ENCODE results near the gene SMARCC1. TPM values are rescaled to one million over a fixed set of nuclear protein-coding genes. Genes with fewer than 3 reads are reported as not detected.
"Not testable (repeated sequence)": the region's sequence is repeated elsewhere in the genome, so short reads cannot be mapped to it uniquely, and the experiment has no call there.

Gene SMARCC1
- total and polyA plus RNA-seq, 3 donors from 2014 or later: 48.1 to 80.1 (median 64.4) TPM

DNA sequence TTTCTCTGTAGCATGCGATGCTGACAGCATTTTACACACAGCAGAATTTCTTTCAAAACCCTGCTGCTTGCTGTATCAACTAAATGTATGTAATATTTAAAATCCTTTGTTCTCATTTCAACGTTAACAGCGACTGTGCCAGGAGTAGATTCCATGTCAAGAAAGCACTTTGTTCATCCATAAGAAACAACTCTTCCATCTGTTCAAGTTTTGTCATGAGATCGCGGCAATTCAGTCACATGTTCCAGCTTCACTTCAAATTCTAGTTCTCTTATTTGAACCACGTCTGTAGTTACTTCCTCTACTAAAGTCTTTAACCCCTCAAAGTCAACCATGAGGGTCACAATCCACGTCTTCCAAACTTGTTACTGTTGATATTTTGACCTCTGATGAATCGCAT is 50.6 kb downstream of the SMARCC1 start:
- no peak for TF ChIP-seq POLR2A (IDR thresholded peaks at IDR 0.05)
- Histone ChIP-seq H3K27me3 (no peaks in the 10 kb centered on the region), H3K27ac (no peak overlapping the region), H3K4me3 (no peak overlapping the region), H3K36me3 (ENCODE audit: low read depth, missing control alignments) (no peaks in the 10 kb centered on the region), H3K9me3 (no peaks in the 10 kb centered on the region), H3K4me1 (no peaks in the 10 kb centered on the region)
- 82 to 84% methylated on average over 8 of the region's 8 CpGs for WGBS, 2 donors
- no peak for DNase-seq
- intact Hi-C loops (cut with DNase I; ENCODE audit: low total_unique reads): no loop called here

DNA sequence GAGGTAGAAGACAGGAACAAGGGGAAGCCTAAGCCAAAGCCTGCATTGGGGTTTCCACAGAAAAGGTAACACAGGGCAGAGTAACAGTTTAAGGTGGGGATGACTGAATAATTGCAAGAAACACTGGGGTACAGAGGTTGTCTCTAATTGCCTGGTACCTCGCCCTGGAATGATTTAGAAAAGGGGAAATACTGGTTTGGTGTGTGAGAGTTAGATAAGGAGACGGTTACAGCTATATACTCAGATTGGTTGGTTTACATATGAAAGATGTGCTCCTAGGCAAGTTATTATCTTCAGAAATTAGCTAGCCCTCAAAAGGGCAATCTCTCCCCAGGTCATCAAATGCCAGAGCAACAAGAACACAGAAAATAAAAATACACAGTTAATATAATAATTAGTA is 58.8 kb downstream of the SMARCC1 start:
- Histone ChIP-seq H3K27me3 (no peaks in the 10 kb centered on the region), H3K27ac (no peak overlapping the region), H3K9me3 (no peaks in the 10 kb centered on the region), H3K36me3 (ENCODE audit: low read depth, missing control alignments) (no peaks in the 10 kb centered on the region), H3K4me1 (no peaks in the 10 kb centered on the region), H3K4me3 (no peak overlapping the region)
- whole genome bisulfite sequencing, 2 donors: 86 to 96% methylated on average over 2 of the region's 2 CpGs
- DNase-seq: no peak
- no peak for TF ChIP-seq POLR2A (IDR thresholded peaks at IDR 0.05)
- TF ChIP-seq, protein P1, sequence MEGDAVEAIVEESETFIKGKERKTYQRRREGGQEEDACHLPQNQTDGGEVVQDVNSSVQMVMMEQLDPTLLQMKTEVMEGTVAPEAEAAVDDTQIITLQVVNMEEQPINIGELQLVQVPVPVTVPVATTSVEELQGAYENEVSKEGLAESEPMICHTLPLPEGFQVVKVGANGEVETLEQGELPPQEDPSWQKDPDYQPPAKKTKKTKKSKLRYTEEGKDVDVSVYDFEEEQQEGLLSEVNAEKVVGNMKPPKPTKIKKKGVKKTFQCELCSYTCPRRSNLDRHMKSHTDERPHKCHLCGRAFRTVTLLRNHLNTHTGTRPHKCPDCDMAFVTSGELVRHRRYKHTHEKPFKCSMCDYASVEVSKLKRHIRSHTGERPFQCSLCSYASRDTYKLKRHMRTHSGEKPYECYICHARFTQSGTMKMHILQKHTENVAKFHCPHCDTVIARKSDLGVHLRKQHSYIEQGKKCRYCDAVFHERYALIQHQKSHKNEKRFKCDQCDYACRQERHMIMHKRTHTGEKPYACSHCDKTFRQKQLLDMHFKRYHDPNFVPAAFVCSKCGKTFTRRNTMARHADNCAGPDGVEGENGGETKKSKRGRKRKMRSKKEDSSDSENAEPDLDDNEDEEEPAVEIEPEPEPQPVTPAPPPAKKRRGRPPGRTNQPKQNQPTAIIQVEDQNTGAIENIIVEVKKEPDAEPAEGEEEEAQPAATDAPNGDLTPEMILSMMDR (IDR thresholded peaks at IDR 0.05): no peak
- intact Hi-C loops (cut with DNase I; ENCODE audit: low total_unique reads): no loop called here

DNA sequence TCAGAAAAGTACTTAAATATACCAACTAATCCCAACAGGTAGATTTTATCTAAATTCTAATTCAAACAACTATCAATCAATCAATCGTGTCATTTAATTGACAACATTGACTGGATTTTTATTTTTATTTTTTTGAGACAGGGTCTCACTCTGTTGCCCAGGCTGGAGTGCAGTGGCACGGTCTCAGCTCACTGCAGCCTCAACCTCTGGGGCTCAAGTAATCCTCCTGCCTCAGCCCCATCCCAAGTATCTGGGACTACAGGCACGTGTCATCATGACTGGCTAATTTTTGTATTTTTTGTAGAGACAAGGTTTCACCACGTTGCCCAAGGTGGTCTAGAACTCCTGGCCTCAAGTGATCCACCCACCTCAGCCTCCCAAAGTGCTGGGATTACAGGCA is 64.2 kb downstream of the SMARCC1 start:
- intact Hi-C loops (cut with DNase I; ENCODE audit: low total_unique reads); H3K27ac ChIP-seq; H3K36me3 ChIP-seq (ENCODE audit: low read depth, missing control alignments); H3K4me1 ChIP-seq; H3K27me3 ChIP-seq; H3K9me3 ChIP-seq; H3K4me3 ChIP-seq; DNase-seq: not testable (repeated sequence)
- WGBS, 2 donors: 91 to 99% methylated on average over 4 of the region's 4 CpGs

DNA sequence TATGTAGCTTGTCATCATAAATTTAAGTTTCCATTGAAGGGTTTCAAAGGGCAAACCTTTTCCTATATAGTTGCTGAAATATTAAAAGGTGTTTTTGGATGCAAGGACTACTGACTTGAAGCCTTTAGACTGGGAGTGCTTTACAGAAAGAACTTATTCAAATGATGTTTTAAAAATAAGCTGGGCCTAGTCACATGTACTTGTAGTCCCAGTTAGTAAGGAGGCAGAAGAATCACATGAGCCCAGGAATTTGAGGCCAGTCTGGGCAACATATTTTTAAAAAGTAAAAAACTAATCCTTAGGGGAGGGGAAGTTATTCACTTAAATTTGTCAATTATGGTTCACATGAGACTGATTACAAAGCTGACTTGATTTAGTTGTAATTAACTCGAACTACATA is 65.0 kb downstream of the SMARCC1 start:
- Histone ChIP-seq H3K27ac (no peak overlapping the region), H3K4me3 (no peak overlapping the region), H3K36me3 (ENCODE audit: low read depth, missing control alignments) (no peaks in the 10 kb centered on the region), H3K9me3 (no peaks in the 10 kb centered on the region), H3K4me1 (no peaks in the 10 kb centered on the region), H3K27me3 (no peaks in the 10 kb centered on the region)
- DNase-seq: no peak
- intact Hi-C loops (cut with DNase I; ENCODE audit: low total_unique reads): no loop called here
- TF ChIP-seq, protein P1 (IDR thresholded peaks at IDR 0.05): no peak
- TF ChIP-seq POLR2A (IDR thresholded peaks at IDR 0.05): no peak
- 86 to 89% methylated on average over 1 of the region's 1 CpG for WGBS, 2 donors

DNA sequence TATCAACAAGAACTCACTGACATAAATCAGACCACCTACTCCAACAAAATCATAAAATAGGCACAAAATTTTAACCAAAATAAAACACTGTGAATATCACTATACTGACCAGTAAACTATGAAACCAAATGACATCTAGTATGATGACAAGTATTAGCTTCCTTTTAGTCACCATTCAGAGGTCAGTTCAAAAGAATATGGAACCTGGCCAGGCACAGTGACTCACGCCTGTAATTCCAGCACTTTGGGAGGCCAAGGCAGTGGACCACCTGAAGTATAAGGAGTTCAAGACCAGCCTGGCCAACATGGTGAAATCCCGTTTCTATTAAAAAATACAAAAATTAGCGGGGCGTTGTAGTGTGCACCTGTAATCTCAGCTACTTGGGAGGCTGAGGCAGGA is 65.8 kb downstream of the SMARCC1 start:
- intact Hi-C loops (cut with DNase I; ENCODE audit: low total_unique reads): no loop called here
- Histone ChIP-seq H3K36me3 (ENCODE audit: low read depth, missing control alignments) (no peaks in the 10 kb centered on the region), H3K9me3 (no peaks in the 10 kb centered on the region), H3K4me3 (no peak overlapping the region), H3K27me3 (no peaks in the 10 kb centered on the region), H3K4me1 (no peaks in the 10 kb centered on the region), H3K27ac (no peak overlapping the region)
- TF ChIP-seq, protein P1 (IDR thresholded peaks at IDR 0.05): no peak
- no peak for TF ChIP-seq POLR2A (IDR thresholded peaks at IDR 0.05)
- no peak for DNase-seq
- 92 to 93% methylated on average over 4 of the region's 4 CpGs for WGBS, 2 donors

DNA sequence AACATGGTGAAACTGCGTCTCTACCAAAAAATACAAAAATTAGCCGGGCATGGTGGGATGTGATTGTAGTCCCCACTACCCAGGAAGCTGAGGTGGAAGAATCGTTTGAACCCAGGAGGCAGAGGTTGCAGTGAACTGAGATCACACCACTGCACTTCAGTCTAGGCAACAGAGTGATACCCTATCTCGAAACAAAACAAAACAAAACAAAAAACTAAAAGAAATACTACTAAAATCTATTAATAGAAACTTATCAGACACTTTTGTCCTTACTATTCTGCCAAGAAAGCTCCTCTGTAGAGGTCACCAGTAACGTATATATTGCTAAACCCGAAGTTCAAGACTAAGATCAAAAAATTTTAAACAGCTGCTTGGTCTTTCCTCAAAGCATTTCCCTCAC is 67.1 kb downstream of the SMARCC1 start:
- WGBS, 2 donors: 72 to 73% methylated on average over 6 of the region's 6 CpGs

More for the DNA sequence above, 67.1 kb downstream of the SMARCC1 start:
- intact Hi-C loops (cut with DNase I; ENCODE audit: low total_unique reads): no loop called here
- no peak for TF ChIP-seq POLR2A (IDR thresholded peaks at IDR 0.05)
- TF ChIP-seq, protein P1 (IDR thresholded peaks at IDR 0.05): no peak
- no peaks in the 10 kb centered on the region for H3K9me3 ChIP-seq
- no peaks in the 10 kb centered on the region for H3K4me1 ChIP-seq
- no peaks in the 10 kb centered on the region for H3K36me3 ChIP-seq (ENCODE audit: low read depth, missing control alignments)
- no peaks in the 10 kb centered on the region for H3K27me3 ChIP-seq
- DNase-seq: no peak
- H3K4me3 ChIP-seq: no peak overlapping the region
- no peak overlapping the region for H3K27ac ChIP-seq

Data from testis (tissue), 3 donors.